ENCODE data around the gene ADAT3. TPM values are rescaled to one million over a fixed set of nuclear protein-coding genes. Genes with fewer than 3 reads are reported as not detected.
A peak's percentile ranks its signal among the peaks of the same experiment; 100 is the strongest.

The ADAT3 gene
- total RNA-seq, 4 donors from 2014 or later = 2.1 to 3.6 (median 3.1) TPM

- DNase-seq = no peak
- peaks cover 8 to 14% (median 9%) of the 10 kb centered on the region in 3 donors for H3K27me3 ChIP-seq
- TF ChIP-seq CTCF (IDR thresholded peaks at IDR 0.05 in 4 of 5, conservative IDR thresholded peaks at IDR 0.05 in 1 of 5) (no peak), POLR2A (IDR thresholded peaks at IDR 0.05) (no peak)
- H3K4me1 ChIP-seq = peaks cover 21 to 35% of the 10 kb centered on the region in 2 donors
- ATAC-seq = no peak
- H3K36me3 ChIP-seq = no peaks in the 10 kb centered on the region
- H3K9me3 ChIP-seq = no peaks in the 10 kb centered on the region
- intact Hi-C loops (cut with DNase I; ENCODE audit: low total_unique reads) (no loop called here), in situ Hi-C loops (cut with MboI; ENCODE audit: low sequenced_read_pairs in 4 of 4) (no loop called here)
- H3K27ac ChIP-seq = peak overlapping the region; percentile 62 to 82 (median 76)
- peak overlapping the region; percentile 35 to 50 (median 46) for H3K4me3 ChIP-seq
These were observed 47.4 kb upstream of the ADAT3 start for GRCh38 chr19:1857648-1858326.

- no peak for DNase-seq
- ATAC-seq = no peak
- no peak overlapping the region for H3K4me3 ChIP-seq
- intact Hi-C loops (cut with DNase I; ENCODE audit: low total_unique reads) = no loop called here
- TF ChIP-seq CTCF (IDR thresholded peaks at IDR 0.05 in 4 of 5, conservative IDR thresholded peaks at IDR 0.05 in 1 of 5) = no peak
- no peak for TF ChIP-seq POLR2A (IDR thresholded peaks at IDR 0.05)
- in situ Hi-C loops (cut with MboI; ENCODE audit: low sequenced_read_pairs in 4 of 4) = no loop called here
- peaks cover 8 to 14% (median 8%) of the 10 kb centered on the region in 3 donors for H3K27me3 ChIP-seq
- H3K4me1 ChIP-seq = peaks cover 21 to 35% of the 10 kb centered on the region in 2 donors
- no peaks in the 10 kb centered on the region for H3K36me3 ChIP-seq
- no peaks in the 10 kb centered on the region for H3K9me3 ChIP-seq
- H3K27ac ChIP-seq = peak overlapping the region in 3 of 4 donors; percentile 73 to 82 (median 80)
These were observed 46.7 kb upstream of the ADAT3 start for GRCh38 chr19:1858412-1859081.

GRCh38 chr19:1859331-1859781, 45.8 kb upstream of the ADAT3 start:
- Histone ChIP-seq H3K27ac (peak overlapping the region in 2 of 4 donors; percentile 73 to 82), H3K9me3 (no peaks in the 10 kb centered on the region), H3K36me3 (no peaks in the 10 kb centered on the region), H3K4me1 (peaks cover 21 to 35% of the 10 kb centered on the region in 2 donors), H3K27me3 (peaks cover 8 to 14% (median 8%) of the 10 kb centered on the region in 3 donors), H3K4me3 (no peak overlapping the region)
- in situ Hi-C loops (cut with MboI; ENCODE audit: low sequenced_read_pairs in 4 of 4) (no loop called here), intact Hi-C loops (cut with DNase I; ENCODE audit: low total_unique reads) (no loop called here)
- DNase-seq (no peak), ATAC-seq (no peak)
- no peak for TF ChIP-seq CTCF (IDR thresholded peaks at IDR 0.05 in 4 of 5, conservative IDR thresholded peaks at IDR 0.05 in 1 of 5)
- no peak for TF ChIP-seq POLR2A (IDR thresholded peaks at IDR 0.05)

- DNase-seq = no peak
- intact Hi-C loops (cut with DNase I; ENCODE audit: low total_unique reads) = loop anchor here (10.0 kb wide), 1 partner anchor 475 kb away; the partner anchor contains the start of gene NDUFS7
These were observed 45.0 kb upstream of the ADAT3 start for GRCh38 chr19:1860042-1860775.

More at GRCh38 chr19:1860042-1860775, 45.0 kb upstream of the ADAT3 start:
- no peak for TF ChIP-seq CTCF (IDR thresholded peaks at IDR 0.05 in 4 of 5, conservative IDR thresholded peaks at IDR 0.05 in 1 of 5)
- no peak for TF ChIP-seq POLR2A (IDR thresholded peaks at IDR 0.05)
- Histone ChIP-seq H3K9me3 (no peaks in the 10 kb centered on the region), H3K4me3 (no peak overlapping the region), H3K36me3 (no peaks in the 10 kb centered on the region), H3K27ac (no peak overlapping the region), H3K27me3 (peaks cover 8 to 14% (median 8%) of the 10 kb centered on the region in 3 donors), H3K4me1 (peaks cover 16 to 37% of the 10 kb centered on the region in 2 donors)
- in situ Hi-C loops (cut with MboI; ENCODE audit: low sequenced_read_pairs in 4 of 4) = no loop called here
- ATAC-seq = no peak
